Measurements from ENCODE around the gene H2BW2.
"Not testable (repeated sequence)": the region's sequence is repeated elsewhere in the genome, so short reads cannot be mapped to it uniquely, and the experiment has no call there.

The H2BW2 gene

DNA sequence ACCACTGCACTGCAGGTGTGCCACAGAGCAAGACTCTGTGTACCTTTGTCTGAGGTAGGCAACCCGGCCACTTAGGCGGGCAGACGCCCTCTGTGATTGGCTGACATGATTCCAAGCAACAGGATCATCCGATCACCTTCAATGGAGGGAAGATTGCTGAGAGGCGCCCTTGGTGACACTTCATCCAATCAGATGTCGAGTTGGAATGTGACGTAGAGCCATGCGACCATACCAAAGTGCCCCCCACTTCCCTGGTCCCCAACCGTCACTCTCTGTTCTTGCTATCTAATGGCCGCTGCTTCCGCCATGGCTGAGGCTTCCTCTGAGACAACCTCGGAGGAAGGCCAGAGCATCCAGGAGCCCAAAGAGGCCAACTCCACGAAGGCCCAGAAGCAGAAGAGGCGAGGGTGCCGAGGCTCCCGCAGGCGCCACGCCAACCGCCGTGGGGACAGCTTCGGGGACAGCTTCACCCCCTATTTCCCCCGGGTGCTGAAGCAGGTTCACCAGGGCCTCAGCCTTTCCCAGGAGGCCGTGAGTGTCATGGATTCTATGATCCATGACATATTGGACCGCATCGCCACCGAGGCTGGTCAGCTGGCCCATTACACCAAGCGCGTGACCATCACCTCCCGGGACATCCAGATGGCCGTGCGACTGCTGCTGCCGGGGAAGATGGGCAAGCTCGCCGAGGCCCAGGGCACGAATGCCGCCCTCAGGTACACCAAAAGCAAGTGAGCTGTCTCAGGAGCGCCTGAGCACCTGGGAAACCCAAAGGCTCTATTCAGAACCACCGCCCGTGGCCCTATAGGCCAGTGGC, at the start of gene H2BW2:
Gene H2BW2, plus strand, starts transcription at position 268 of the 817 bp plus-strand sequence. Its CDS starts 39 bp downstream, at position 307.
- Mint-ChIP-seq H3K27me3 (peaks cover 5% of the 10 kb centered on the region), H3K4me3 (no peak within 1 kb of the TSS)
- no peak for ATAC-seq (ENCODE audit: low read depth)

DNA sequence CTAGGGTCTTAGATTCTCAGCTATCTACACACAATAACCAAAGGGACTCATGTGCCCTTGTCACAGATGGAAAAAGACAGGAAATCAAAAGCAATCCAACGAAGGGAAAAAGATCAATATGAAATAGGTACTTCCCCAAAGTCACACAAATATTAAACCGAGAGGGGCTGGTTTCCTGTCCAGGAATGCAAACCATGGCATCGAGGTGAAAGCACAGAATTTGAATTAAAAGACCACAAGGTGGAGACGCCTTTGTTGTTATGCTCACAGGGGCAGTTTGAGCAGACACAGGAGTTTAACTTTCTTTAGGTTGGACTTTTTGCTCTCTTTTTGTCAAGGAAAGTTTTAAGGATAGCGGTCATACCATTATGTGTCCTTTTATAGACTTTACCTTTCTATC, 40.5 kb upstream of the H2BW2 start:
- no peaks in the 10 kb centered on the region for H3K9me3 Mint-ChIP-seq
- H3K27me3 Mint-ChIP-seq = peaks cover 3% of the 10 kb centered on the region

More for the DNA sequence above, at the start of gene H2BW2:
- DNase-seq (ENCODE audit: low spot score in 2 of 2) = no peak
- peaks cover 2% of the 10 kb centered on the region for H3K9me3 Mint-ChIP-seq
- H3K36me3 Mint-ChIP-seq = peaks cover 2% of the 10 kb centered on the region
- H3K4me1 Mint-ChIP-seq = no peaks in the 10 kb centered on the region
- H3K27ac Mint-ChIP-seq = no peak within 1 kb of the TSS

DNA sequence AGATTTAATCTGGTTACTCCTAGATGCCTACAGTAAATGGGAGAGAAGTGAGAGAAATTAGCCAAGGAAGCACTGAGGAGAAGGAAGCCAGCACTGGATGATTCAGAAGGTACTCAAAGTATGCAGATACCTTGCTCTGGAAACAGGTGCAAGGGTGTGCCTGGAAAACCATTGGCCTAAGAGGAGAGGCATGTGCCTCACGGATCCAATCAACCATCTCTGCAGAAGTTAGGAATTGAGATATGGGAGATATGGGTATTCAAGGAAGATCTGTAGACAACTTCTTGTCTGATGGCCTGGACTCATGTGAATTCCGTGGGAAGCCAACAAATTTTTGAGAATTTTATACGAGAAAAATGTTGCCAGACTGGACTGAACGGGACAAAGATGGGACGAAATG, 30.9 kb upstream of the H2BW2 start:
- no peak overlapping the region for H3K4me3 Mint-ChIP-seq
- H3K36me3 Mint-ChIP-seq = no peaks in the 10 kb centered on the region
- H3K4me1 Mint-ChIP-seq = no peaks in the 10 kb centered on the region
- H3K27ac Mint-ChIP-seq = no peak overlapping the region
- H3K9me3 Mint-ChIP-seq = no peaks in the 10 kb centered on the region
- DNase-seq (ENCODE audit: low spot score in 2 of 2) = no peak
- peaks cover 4% of the 10 kb centered on the region for H3K27me3 Mint-ChIP-seq
- ATAC-seq (ENCODE audit: low read depth) = no peak

More for the DNA sequence above, 40.5 kb upstream of the H2BW2 start:
- Mint-ChIP-seq H3K4me1 (no peaks in the 10 kb centered on the region), H3K27ac (no peak overlapping the region), H3K36me3 (no peaks in the 10 kb centered on the region), H3K4me3 (no peak overlapping the region)
- ATAC-seq (ENCODE audit: low read depth) (no peak), DNase-seq (ENCODE audit: low spot score in 2 of 2) (no peak)

DNA sequence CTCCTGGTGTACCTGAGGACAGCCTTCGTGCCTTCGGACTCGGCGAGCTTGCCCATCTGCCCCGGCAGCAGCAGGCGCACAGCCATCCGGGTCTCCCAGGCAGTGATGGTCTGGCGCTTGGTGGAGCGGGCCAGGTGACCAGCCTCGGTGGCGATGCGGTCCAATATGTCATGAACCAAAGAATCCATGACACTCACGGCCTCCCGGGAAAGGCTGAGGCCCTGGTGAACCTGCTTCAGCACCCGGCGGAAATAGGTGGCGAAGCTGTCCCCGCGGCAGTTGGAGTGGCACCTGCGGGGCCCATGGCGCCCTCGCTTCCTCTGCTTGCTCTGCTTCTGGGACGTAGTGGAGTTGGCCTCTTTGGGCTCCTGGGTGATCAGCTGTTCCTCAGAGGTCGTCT, 26.6 kb upstream of the H2BW2 start:
- no peaks in the 10 kb centered on the region for H3K9me3 Mint-ChIP-seq
- H3K4me3 Mint-ChIP-seq = no peak overlapping the region
- DNase-seq (ENCODE audit: low spot score in 2 of 2) = no peak
- H3K4me1 Mint-ChIP-seq = no peaks in the 10 kb centered on the region
- no peaks in the 10 kb centered on the region for H3K27me3 Mint-ChIP-seq
- H3K27ac Mint-ChIP-seq = no peak overlapping the region
- no peaks in the 10 kb centered on the region for H3K36me3 Mint-ChIP-seq
- no peak for ATAC-seq (ENCODE audit: low read depth)

DNA sequence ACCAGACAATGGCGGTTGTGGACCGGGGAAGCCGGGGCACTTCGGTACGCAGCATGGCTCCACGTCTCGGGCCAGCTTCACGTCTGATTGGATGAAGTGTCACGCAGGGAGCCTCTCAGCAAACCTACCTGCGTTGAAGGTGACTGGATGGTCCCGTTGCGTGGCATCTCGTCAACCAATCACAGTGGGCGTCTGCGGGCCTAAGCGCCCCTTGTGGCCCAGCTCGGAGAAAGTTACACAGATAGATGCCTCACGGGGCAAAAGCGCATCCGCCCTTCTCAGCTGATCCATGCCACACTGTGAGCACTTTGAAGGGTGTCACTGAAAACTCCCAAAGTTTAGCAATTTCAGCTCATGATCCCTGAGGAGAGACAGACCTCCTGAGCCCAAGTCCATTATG, 26.1 kb upstream of the H2BW2 start, which contains the start of gene H2BW1:
Gene H2BW1, minus strand, starts transcription at position 103 of the 400 bp plus-strand sequence. CDS start 132 bp downstream, outside the sequence.
- H3K9me3 Mint-ChIP-seq = no peaks in the 10 kb centered on the region
- no peak within 1 kb of the TSS for H3K4me3 Mint-ChIP-seq
- H3K27ac Mint-ChIP-seq = no peak within 1 kb of the TSS
- no peaks in the 10 kb centered on the region for H3K4me1 Mint-ChIP-seq
- DNase-seq (ENCODE audit: low spot score in 2 of 2) (no peak), ATAC-seq (ENCODE audit: low read depth) (no peak)
- no peaks in the 10 kb centered on the region for H3K27me3 Mint-ChIP-seq
- H3K36me3 Mint-ChIP-seq = no peaks in the 10 kb centered on the region

GRCh38 chrX:104015576-104015975, 24.2 kb upstream of the H2BW2 start:
- DNase-seq (ENCODE audit: low spot score in 2 of 2); H3K27ac Mint-ChIP-seq; H3K4me1 Mint-ChIP-seq; H3K27me3 Mint-ChIP-seq; H3K36me3 Mint-ChIP-seq; H3K4me3 Mint-ChIP-seq; H3K9me3 Mint-ChIP-seq; ATAC-seq (ENCODE audit: low read depth): not testable (repeated sequence)

- no peak overlapping the region for H3K4me3 Mint-ChIP-seq
- peaks cover 1% of the 10 kb centered on the region for H3K27me3 Mint-ChIP-seq
- H3K36me3 Mint-ChIP-seq = no peaks in the 10 kb centered on the region
- H3K4me1 Mint-ChIP-seq = no peaks in the 10 kb centered on the region
- ATAC-seq (ENCODE audit: low read depth) = no peak
- DNase-seq (ENCODE audit: low spot score in 2 of 2) = no peak
- H3K9me3 Mint-ChIP-seq = no peaks in the 10 kb centered on the region
- H3K27ac Mint-ChIP-seq = no peak overlapping the region
These were observed 21.6 kb upstream of the H2BW2 start for GRCh38 chrX:104018126-104018525.

GRCh38 chrX:104041003-104041402, 1.2 kb downstream of the H2BW2 start:
- no peak overlapping the region for H3K4me3 Mint-ChIP-seq
- H3K36me3 Mint-ChIP-seq = peaks cover 2% of the 10 kb centered on the region
- no peaks in the 10 kb centered on the region for H3K9me3 Mint-ChIP-seq
- H3K27ac Mint-ChIP-seq = no peak overlapping the region
- H3K27me3 Mint-ChIP-seq = peaks cover 3% of the 10 kb centered on the region
- ATAC-seq (ENCODE audit: low read depth) (no peak), DNase-seq (ENCODE audit: low spot score in 2 of 2) (no peak)
- H3K4me1 Mint-ChIP-seq = no peaks in the 10 kb centered on the region

DNA sequence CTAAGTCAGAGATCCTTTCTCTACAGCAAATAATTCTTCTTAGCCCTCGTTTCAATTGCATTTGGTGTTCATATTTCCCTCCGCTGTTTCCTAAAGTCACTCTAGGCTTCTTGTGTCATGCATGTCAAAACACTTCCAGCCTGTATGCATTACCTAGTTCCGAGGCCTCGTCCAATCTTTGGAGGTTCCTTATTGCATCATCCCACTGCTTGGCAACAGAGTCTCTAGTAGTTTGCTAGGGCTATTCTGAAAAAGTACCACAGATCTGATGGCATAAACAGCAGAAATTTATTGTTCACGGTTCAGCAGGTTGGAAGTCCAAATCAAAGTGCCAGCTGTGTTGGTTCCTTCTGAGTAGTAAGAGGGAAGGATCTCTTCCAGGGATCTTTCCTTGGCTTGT, 5.9 kb downstream of the H2BW2 start:
- Mint-ChIP-seq H3K4me1 (no peaks in the 10 kb centered on the region), H3K27ac (no peak overlapping the region), H3K4me3 (no peak overlapping the region), H3K36me3 (peaks cover 2% of the 10 kb centered on the region), H3K9me3 (no peaks in the 10 kb centered on the region), H3K27me3 (peaks cover 10% of the 10 kb centered on the region)
- ATAC-seq (ENCODE audit: low read depth) = no peak
- no peak for DNase-seq (ENCODE audit: low spot score in 2 of 2)

GRCh38 chrX:104047171-104047570, 7.4 kb downstream of the H2BW2 start:
- DNase-seq (ENCODE audit: low spot score in 2 of 2) = no peak
- Mint-ChIP-seq H3K27ac (no peak overlapping the region), H3K27me3 (peaks cover 10% of the 10 kb centered on the region), H3K9me3 (no peaks in the 10 kb centered on the region), H3K36me3 (peaks cover 2% of the 10 kb centered on the region), H3K4me1 (no peaks in the 10 kb centered on the region), H3K4me3 (no peak overlapping the region)
- ATAC-seq (ENCODE audit: low read depth) = no peak

DNA sequence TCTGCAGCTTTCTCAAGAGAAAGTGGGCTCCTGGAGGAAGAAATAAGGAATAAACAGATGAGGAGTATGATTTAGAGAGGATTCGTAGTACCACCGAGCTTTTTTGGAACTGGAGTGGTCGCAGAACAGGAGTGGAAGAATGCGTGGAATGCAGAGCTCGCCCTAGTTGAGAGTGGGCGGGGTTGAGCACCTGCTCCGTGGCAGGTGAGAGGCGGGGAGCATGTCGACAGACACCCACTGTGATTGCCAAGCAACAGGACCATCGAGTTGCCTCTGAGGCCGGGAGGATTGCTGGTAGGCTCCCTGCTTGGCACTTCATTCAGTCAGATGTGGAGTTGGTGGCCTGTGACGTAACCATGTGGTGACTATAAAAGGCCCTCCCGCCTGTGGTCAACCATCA, 15.2 kb downstream of the H2BW2 start:
- H3K27ac Mint-ChIP-seq; H3K4me1 Mint-ChIP-seq; H3K4me3 Mint-ChIP-seq; ATAC-seq (ENCODE audit: low read depth); H3K9me3 Mint-ChIP-seq; DNase-seq (ENCODE audit: low spot score in 2 of 2); H3K27me3 Mint-ChIP-seq; H3K36me3 Mint-ChIP-seq: not testable (repeated sequence)

DNA sequence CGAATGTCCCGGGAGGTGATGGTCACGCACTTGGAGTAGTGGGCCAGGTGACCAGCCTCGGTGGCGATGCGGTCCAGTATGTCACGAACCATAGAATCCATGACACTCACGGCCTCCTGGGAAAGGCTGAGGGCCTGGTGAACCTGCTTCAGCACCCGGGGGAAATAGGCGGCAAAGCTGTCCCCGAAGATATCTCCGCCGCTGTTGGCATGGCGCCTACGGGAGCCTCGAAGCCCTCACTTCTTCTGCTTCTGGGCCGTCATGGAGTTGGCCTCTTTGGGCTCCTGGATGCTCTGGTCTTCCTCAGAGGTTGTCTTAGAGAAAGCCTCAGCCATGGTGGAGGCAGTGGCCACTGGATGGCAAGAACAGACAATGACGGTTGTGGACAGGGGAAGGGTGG, 22.9 kb downstream of the H2BW2 start:
- not testable (repeated sequence) for H3K9me3 Mint-ChIP-seq; H3K4me3 Mint-ChIP-seq; H3K27me3 Mint-ChIP-seq; H3K4me1 Mint-ChIP-seq; ATAC-seq (ENCODE audit: low read depth); H3K36me3 Mint-ChIP-seq; H3K27ac Mint-ChIP-seq; DNase-seq (ENCODE audit: low spot score in 2 of 2)

- not testable (repeated sequence) for H3K9me3 Mint-ChIP-seq; DNase-seq (ENCODE audit: low spot score in 2 of 2); H3K36me3 Mint-ChIP-seq; H3K4me1 Mint-ChIP-seq; H3K27ac Mint-ChIP-seq; H3K4me3 Mint-ChIP-seq; H3K27me3 Mint-ChIP-seq
- peak; percentile 96 for ATAC-seq (ENCODE audit: low read depth)
These were observed 36.2 kb downstream of the H2BW2 start, which contains the start of gene TMSB15C for GRCh38 chrX:104075778-104076445. TSS of gene TMSB15C (minus strand) at chrX:104076236.

DNA sequence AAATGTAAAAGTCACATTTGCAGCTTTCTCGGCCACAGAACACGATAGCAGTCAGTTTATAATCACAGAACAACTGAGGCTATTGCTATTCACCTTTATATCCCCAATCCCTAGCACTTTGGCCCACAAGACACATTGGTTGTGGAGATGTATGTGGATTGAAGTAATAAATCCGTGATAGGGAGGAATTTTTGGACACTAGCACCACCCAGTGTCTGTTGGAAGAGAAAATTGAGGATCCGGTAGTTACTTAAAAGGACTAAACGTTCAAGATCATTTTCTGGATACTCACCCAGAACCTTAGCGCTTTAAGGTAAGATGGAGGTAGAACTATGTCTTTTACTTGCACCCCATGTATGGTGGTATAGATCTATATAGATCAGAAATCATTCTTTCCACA, 38.1 kb downstream of the H2BW2 start:
- not testable (repeated sequence) for ATAC-seq (ENCODE audit: low read depth); H3K36me3 Mint-ChIP-seq; H3K9me3 Mint-ChIP-seq; H3K4me1 Mint-ChIP-seq; H3K4me3 Mint-ChIP-seq; DNase-seq (ENCODE audit: low spot score in 2 of 2); H3K27me3 Mint-ChIP-seq; H3K27ac Mint-ChIP-seq
